ENCODE data around the gene DRD2.

DNA sequence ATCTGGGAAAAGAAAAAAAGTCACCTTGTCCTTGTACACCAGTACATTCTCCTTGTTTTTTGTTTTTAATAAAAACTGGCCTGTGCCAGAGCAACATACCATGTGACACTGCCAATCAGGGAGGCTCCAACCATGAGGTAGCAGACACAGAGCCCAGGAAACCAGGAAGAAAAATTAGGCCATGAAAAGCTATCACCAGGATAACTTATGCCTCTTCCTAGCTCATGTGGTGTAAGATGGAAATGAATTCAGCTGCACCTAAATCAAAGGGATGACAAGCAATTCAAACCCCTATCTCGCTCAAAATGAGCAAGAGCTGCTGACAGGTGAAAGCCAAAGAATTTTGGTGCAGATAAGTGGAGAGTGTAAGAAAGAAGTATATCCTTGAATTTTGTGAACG, 7.7 kb downstream of the DRD2 start:
- TF ChIP-seq, protein P1, sequence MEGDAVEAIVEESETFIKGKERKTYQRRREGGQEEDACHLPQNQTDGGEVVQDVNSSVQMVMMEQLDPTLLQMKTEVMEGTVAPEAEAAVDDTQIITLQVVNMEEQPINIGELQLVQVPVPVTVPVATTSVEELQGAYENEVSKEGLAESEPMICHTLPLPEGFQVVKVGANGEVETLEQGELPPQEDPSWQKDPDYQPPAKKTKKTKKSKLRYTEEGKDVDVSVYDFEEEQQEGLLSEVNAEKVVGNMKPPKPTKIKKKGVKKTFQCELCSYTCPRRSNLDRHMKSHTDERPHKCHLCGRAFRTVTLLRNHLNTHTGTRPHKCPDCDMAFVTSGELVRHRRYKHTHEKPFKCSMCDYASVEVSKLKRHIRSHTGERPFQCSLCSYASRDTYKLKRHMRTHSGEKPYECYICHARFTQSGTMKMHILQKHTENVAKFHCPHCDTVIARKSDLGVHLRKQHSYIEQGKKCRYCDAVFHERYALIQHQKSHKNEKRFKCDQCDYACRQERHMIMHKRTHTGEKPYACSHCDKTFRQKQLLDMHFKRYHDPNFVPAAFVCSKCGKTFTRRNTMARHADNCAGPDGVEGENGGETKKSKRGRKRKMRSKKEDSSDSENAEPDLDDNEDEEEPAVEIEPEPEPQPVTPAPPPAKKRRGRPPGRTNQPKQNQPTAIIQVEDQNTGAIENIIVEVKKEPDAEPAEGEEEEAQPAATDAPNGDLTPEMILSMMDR (IDR thresholded peaks at IDR 0.05; ENCODE audit: low read depth, low read length, missing input control): no peak
- TF ChIP-seq, protein P2, sequence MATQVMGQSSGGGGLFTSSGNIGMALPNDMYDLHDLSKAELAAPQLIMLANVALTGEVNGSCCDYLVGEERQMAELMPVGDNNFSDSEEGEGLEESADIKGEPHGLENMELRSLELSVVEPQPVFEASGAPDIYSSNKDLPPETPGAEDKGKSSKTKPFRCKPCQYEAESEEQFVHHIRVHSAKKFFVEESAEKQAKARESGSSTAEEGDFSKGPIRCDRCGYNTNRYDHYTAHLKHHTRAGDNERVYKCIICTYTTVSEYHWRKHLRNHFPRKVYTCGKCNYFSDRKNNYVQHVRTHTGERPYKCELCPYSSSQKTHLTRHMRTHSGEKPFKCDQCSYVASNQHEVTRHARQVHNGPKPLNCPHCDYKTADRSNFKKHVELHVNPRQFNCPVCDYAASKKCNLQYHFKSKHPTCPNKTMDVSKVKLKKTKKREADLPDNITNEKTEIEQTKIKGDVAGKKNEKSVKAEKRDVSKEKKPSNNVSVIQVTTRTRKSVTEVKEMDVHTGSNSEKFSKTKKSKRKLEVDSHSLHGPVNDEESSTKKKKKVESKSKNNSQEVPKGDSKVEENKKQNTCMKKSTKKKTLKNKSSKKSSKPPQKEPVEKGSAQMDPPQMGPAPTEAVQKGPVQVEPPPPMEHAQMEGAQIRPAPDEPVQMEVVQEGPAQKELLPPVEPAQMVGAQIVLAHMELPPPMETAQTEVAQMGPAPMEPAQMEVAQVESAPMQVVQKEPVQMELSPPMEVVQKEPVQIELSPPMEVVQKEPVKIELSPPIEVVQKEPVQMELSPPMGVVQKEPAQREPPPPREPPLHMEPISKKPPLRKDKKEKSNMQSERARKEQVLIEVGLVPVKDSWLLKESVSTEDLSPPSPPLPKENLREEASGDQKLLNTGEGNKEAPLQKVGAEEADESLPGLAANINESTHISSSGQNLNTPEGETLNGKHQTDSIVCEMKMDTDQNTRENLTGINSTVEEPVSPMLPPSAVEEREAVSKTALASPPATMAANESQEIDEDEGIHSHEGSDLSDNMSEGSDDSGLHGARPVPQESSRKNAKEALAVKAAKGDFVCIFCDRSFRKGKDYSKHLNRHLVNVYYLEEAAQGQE (IDR thresholded peaks at IDR 0.05): no peak
- TF ChIP-seq TAF1 (conservative IDR thresholded peaks at IDR 0.05) (no peak), NR2F2 (IDR thresholded peaks at IDR 0.05) (no peak)
- TF ChIP-seq, protein P3, sequence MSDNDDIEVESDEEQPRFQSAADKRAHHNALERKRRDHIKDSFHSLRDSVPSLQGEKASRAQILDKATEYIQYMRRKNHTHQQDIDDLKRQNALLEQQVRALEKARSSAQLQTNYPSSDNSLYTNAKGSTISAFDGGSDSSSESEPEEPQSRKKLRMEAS (IDR thresholded peaks at IDR 0.05): no peak
- TF ChIP-seq, protein P4, sequence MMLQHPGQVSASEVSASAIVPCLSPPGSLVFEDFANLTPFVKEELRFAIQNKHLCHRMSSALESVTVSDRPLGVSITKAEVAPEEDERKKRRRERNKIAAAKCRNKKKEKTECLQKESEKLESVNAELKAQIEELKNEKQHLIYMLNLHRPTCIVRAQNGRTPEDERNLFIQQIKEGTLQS (IDR thresholded peaks at IDR 0.05): no peak
